Stimulated activated CD4-positive, alpha-beta T cell treated with anti-CD3 and anti-CD28 coated beads, Interleukin-1b, Interleukin-23, amount 100 ng/mL, for 48 hours (primary cell): ENCODE results near the gene SPI1.

Experiments used
- DNase-seq: peaks from one replicate; pipeline ENCODE4 v3.0.0-alpha.2; 2020

The SPI1 gene

DNA sequence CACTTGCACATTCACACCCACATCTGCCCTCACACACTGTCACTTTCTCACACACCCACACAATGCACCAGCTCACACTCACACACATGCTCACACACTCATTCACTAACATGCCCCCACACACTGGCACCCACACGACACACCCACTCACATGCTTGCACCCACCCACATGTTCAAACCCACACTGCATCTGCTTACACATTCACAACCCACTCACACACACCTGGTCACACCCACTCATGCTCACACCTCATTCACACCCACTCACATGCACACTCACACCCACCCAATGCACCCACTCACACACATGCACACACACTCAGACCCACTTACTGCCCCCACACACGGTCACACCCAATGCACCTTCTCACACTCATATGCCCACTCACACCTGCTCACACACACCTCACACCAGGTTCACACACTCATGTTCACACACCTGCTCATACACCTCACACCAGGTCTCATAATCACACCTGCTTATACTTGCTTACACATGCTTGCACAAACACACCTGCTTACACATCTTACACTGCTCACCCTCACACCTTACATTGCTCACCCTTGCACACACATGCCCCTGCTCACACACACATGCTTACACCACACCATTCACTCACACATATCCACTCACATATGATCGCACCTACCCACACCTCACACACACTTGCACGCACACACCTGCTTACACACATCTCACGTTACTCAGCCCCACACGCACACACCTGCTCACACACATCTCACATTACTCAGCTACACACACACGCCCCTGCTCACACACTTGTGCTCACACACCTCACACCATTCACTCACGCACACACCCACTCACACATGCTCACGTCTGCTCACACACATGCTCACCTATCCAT lies 22.0 kb downstream of the SPI1 start:
- DNase-seq: no peak

DNA sequence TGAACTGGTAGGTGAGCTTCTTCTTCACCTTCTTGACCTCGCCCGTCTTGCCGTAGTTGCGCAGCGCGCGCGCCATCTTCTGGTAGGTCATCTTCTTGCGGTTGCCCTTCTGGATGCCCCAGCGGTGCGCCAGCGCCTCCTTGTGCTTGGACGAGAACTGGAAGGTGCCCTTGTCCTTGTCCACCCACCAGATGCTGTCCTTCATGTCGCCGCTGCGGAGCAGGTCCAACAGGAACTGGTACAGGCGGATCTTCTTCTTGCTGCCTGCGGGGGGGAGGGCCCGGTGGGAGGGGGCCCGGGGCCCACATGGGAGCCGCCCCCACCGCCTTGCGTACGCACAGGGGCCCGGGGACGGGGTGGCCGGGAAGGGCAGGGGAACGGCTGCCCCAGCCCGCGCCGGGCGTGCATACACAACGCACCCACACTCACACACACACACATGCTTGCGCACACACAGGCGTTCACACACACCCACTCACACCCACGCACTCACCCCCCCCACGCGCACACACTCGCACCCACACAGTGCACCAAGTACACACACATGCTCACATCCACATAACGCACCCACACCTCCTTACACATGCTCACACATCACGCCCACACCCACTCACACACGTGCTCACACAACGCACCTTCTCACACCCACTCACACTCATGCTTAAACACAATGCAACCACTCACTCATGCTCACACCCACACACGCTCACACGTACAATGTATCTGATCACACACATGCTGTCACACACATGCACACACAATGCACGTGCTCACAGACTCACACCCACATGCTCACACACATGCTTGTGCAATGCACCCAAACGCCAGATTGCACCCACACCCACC lies 22.8 kb downstream of the SPI1 start:
- peak; percentile 64 for DNase-seq

DNA sequence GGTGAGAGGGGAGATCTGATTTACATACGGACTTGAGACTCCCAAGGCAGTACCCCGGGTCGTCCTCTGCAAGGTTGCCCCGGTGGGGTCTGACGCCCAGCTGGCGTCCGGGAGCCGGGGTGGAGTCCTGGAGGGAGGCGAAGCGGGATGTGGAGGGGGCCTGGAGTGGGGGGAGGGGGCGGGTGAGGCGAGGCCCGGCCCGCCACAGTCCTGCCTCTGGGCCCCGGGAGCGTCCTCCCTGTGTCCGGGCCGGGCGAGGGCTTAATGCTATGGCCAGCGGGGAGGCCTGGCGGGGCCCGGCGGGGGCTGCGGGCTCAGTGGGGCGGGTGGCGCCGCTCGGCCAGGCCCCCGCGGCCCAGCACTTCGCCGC lies 23.4 kb downstream of the SPI1 start:
- DNase-seq: no peak

DNA sequence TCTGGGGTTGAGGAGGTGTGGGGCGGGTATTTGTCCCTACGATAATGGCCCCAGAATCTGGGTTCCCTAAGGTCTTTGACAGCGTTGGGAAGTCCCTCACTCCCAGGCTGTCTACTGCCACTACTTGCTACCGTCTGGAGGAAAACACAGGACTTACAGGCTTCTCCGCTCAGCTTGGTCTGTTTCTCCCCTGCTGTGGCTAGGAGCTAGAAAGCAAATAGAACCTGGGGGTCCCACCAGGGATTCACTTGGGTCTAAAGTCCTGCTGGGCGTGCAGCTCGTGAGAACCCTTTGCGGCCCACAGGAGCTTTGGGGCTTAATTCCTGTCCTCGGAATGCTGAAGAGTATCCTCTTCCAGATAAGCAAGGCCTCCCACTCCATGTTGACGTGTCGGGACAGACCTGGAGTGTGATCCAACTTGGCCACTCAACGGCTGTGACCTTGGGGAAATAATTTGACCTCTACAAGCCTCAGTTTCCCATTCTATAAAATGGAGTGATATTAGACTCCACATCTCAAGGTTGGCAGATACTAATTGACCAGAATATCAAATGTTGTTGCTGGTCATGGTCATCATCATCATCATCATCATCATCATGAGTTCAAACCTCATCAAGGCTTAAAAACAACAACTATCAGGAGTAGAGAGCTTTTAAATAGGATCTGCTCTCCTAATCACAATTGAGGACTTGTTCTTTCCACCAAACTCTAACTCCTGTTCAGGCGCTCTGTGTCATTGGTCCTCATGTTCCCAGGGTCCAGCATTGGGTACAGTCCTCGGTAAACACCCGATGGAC lies 24.2 kb downstream of the SPI1 start:
- no peak for DNase-seq

DNA sequence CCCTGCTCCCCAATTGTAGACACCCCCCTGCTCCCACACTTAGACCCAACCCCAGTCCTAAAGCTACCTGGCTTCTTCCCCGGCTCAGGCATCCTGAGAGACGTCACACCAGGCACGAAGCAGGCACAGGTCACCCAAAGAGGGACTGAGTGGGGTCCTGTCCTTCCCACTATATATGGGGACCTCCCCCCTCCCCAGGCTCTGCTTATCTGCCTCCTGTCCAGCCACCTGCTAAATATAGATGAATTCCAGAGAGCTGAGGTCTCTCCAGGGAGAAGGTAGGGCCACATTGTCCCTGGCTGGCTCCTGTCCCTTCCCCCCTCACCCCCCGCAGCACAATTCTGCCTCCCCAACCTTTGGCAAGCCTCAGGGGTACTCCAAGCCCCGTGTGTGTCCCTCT lies 25.8 kb downstream of the SPI1 start, which contains the start of gene MYBPC3:
TSS of gene MYBPC3 (minus strand) at position 147 of the 400 bp plus-strand sequence. CDS start at position 92, 55 bp downstream.
- no peak for DNase-seq

DNA sequence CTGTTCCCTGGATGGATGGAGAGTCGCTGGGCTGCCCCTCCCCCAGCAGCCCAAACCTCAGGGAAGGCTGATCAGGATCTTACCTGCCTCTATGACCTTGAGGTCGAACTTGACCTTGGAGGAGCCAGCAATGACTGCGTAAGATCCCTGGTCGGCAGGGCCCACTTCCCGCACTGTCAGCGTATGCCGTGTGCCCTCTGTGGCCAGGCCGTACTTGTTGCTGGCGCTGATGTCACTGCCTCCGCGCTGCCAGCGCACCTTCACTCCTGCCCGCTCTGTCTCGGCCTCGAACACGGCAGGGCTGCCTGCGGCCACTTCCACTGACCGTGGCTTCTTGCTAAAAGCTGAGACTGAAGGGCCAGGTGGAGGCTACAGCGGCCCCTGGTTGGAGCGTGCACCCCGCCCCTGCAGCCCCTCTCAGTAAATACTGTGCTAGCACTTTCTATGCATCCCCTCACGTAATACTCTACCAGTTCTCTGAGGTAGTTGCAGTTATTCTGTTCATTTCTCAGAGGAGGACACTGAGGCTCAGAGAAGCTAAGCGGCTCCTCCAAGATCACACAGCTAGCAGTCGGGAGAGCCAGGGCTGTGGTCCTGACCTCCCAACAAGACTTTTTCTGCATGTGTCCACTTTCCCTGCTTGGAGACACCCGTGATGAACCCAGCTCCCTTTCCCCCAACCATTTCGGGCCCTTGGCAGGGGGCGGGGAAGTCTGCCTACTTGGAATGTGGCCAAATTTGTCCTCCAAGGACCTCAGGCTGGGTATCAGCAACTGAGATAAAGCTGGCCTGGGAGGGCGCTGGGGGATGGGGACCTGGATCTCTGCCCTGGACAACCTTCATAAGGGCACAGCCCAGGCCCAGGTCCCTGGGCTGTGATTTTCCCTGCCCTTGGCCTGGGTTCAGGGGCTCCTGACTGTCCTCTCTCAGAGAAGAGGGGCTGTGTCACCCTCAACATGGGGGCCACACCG lies 26.9 kb downstream of the SPI1 start:
- DNase-seq: no peak

DNA sequence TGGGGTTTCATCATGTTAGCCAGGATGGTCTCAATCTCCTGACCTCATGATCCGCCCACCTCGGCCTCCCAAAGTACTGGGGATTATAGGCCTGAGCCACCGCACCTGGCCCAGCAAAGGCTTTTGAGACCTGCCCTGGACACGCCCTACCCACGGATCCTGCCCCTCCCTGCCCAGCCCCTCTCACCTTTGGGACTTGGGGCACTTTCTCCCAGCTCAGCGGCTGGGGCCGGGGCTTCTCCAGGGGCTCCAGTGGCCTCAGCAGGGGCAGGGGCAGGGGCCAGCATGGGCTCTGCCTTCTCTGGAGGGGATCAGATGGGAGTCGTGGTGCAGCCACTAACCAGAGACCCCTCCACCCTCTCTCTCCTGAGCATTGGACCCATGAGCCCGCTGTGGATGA lies 28.0 kb downstream of the SPI1 start:
- DNase-seq: no peak

DNA sequence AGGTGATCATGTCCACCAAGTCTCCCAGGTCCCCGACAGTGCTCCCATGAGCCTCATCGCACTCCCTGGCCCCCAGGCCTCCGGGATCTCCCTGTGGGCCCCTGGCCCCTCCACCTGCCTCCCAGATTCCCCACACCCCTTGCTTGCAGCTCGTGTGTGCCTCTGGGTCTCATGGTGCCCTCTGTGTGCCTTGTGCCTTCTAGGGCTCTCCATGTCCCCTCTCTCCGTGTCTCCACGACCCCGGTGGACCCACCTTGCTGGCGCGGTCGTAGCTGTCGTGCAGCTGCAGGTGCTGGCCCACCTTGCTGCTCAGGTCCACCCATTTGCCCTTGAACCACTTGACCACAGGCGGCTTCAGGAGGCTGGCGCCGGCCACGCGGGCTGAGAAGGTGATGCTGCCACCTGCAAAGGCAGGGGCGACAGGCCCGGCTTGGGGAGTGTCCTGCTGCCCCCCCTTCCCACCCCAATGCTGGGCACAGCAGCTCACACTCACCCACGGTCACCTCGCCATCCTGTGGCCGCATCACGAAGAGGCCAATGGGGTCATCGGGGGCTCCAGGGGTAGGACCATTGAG lies 28.7 kb downstream of the SPI1 start:
- DNase-seq: no peak

DNA sequence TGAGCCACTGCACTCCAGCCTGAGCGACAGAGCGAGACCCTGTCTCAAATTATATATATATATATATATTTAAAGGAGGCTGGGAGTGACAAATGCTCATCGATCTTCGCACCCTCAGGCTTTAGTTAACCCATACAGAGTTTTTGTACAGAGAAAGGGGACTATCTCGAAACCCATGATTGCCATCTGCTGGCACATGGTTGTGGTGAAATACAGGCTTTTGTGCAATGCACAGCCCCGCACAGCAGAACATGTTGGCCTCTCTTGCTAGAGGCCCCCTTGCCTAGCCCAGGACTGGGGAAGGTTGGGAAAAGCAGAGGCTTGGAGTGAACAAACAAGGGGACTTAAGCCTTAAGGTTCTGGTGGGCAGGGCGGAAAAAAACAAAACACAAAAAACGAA lies 29.5 kb downstream of the SPI1 start:
- no peak for DNase-seq

DNA sequence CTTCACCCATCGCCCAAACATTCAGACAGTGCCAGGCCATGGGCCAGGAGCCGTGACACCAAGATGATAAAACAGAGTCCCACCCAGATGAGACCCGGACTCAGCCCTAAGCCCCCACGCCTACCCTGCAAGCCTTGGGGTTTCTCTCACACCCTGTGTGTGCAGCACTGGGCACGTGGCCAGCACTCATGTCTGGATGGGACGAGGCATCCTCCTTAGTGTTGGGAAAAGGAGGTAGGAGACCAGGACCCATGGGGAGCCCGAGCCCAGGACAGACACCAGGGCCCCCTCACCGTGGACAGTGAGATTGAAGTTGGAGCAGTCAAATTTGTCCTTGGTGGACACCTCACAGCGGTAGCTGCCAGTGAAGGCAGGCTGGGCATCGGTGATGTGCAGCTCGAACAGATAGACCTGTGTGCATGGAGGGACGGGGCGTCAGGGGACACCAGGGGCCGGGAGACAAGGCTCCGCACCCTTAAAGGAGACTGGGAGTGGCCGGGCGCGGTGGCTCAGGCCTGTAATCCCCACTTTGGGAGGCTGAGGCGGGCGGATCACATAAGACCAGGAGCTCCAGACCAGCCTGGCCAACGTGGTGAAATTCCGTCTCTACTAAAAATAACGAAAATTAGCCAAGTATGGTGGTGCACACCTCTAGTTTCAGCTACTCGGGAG lies 30.1 kb downstream of the SPI1 start:
- DNase-seq: no peak

DNA sequence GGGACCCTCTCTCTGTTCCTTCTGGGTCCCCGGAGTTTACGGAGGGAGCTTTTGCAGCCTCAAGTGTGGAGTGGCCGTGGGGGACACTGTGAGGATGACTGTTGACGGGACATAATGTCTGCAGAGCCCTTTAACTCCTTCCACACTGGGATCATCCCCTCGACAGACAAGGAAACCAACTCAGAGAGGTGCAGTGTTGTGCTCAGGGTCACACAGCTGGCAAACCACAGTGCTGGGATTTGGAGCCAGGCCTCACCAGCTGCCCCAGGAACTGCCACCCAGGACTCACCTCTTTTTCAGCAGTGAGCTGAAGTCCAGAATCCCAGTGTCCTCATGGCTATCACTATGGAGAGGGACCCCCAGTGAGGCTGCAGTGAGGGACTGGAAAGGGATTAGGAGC lies 31.2 kb downstream of the SPI1 start:
- DNase-seq: no peak

DNA sequence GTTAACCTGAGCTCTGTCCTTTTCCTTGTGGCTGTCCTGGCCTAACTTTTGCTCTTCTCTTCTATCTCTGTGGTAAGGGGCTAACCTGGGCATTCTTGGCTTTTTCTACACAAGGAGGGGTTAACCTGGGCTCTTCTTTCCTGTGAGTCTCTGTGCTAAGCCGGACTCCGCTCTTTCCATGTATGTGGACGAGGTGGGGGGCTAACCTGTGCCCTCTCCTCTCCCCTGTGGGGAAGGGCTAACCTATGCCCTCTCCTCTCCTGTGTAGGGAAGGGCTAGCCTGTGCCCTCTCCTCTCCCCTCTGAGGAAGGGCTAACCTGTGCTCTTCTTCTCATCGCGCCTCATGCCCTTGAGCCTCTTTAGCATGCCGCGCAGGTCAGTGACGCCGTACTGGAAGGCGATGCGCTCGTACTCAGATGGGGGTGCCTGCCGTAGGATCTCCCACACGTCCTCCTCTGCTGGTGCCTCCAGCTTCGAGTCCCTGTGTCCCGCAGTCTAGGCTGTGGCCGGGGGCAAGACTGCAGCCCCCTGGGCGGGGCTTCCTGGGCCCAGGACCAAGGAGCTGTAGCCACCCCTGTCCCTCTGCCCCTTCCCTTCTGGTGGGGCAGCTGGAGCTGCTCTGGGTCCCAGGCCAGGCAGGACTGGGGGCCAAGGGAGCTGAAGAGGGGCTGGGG lies 32.3 kb downstream of the SPI1 start:
- no peak for DNase-seq

DNA sequence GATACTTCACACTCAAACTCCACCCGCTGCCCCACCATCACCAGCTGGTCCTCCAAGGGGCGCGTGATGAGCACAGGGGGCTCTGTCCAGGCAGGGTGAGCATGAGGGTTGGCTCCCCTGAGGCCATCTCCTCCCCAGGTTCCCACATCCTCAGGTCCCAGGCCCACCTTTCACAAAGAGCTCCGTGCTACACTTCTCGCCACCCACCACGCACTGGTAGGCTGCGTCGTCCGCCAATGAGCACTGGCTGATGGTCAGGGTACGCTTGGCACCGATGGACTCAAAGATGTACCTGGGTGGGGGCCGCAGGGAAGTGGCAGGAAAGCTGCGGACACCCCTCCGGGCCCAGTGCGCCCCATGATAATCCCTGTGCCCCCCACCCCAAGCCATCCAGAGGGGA lies 35.5 kb downstream of the SPI1 start:
- DNase-seq: no peak

DNA sequence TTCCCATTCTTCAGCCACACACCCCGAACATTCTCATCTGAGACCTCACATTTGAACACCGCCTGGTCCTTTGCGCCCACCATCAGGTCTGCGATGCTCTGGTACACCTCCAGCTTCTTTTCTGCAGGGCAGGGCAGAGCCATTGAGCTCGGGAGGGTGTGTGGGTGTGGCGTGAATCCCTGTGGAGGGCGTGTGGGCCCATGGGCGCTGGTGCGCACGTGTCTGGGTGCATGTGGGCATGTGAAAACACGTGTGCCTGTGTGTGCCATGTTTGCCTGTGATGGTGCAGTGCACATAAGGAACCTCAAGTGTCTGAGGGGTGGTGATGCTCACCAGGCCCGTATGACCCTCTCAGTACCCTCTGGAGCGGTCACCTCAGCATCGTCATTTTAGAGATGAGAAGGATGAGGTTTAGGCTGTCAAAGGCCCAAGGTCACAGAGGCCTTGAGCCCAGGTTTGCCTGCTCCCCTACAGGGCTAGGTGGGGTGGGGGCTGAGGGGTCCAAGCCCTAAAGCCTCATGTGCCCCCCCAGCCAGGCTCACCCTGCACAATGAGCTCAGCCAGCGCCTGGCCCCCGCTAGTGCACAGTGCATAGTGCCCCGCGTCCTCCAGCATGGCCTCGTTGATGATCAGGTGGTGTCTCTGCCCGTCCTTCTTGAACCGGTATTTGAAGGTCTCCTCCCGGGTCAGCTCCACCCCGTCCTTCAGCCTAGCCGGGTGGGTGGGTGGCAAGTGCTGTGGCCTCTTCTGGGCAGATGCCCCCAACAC lies 36.1 kb downstream of the SPI1 start:
- no peak for DNase-seq

DNA sequence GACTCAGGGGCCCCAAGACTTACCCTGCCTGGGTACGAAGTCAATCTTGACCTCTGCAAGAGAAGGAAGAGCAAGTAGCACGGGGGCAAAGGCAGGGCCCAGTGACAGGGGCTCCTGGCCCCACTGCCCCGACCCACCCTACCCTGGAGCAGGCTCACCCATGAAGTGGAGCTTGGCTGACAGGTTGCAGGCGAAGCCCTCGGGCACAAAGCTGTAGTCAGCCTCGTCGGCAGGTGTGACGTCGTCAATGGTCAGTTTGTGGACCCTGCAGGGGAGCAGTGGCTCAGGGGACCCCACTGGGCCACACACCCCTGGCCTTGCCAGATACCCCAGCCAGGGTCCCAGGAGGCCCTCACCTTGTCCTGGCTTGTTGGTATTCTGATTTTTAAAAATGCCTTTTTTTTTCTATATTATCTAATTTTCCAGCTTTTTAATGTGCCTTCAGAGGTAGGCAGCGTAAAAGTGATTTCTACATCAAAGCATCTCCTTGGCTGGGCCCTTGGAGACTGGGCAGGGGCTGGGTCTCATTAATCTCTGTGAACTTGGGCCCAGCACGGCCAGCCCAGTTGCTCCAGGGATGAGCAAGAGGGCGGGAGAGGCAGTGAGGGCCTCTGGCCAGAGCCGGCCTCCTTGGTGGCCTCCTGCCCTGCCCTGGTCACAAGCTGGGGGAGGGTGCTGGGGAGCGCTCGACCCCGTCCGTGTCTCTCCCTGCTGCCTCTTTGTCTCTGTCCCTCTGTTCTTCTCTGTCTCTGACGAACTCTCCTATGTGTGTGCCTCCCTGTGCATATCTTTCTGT lies 37.2 kb downstream of the SPI1 start:
- DNase-seq: no peak

DNA sequence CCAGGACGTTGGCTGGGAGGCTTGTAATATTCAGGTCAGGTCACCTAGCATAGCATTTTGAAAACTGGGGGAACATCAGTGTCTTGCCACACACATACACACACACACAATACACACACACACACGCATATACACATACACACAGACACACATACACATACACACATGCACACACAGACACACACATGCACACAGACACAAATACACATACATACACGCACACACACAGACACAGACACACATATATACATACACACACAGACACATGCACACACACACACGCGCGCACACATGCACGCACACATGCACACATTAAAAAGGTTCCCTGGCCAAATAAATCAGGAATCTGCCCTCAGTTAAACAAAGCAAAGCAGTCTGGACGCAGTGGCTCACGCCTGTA lies 38.3 kb downstream of the SPI1 start:
- no peak for DNase-seq

DNA sequence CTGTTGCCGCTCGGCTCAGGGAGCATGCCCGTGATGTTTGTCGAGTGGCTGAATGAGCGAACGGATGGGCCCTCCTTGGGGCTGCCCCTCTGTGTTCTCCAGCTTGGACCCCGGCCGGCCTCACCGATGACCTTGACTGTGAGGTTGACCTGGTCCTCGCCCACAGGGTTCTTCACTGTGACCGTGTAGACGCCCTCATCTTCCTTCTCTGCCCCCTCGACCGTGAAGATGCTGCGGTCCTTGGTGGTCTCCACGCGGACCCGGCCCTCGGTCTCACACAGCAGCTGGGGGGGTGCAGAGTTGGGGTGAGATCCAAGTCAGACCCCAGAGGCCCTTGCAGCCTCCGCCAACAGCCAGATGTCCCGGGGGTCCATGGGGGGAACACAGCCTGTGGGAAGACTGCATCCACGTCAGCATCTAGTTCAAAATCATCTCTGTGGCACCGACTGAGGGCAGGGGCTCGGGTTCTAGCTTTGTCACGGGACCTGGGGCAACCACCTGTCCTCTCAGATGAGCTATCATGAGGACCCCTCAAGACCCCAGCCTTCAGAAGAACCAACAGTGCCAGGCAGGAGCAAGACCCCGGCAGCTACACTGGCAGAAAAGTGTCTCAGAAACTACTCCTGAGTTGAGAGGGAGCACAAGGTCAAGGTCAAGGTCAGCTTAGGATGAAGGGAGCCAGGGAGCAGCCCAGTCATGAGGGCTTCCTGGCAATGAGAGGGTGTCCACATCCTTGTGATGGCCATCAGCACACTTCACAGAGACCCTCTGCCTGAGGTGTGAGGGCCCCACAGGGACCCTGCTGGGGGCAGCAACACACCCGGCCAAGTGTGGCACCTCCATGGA lies 39.7 kb downstream of the SPI1 start:
- no peak for DNase-seq
